Measurements from ENCODE around the gene BTG4.

The BTG4 gene

GRCh38 chr11:111520560-111520959 lies 8.4 kb upstream of the BTG4 start:
- Histone ChIP-seq H3K27me3 (replicated peaks; ENCODE audit: control insufficient read depth, insufficient read depth, low read length) (no peaks in the 10 kb centered on the region), H3K36me3 (ENCODE audit: control insufficient read depth, insufficient read depth, low read length) (no peaks in the 10 kb centered on the region), H3K4me3 (replicated peaks; ENCODE audit: low read depth, low read length) (no peak overlapping the region)
- no peak for DNase-seq (ENCODE audit: extremely low read depth, insufficient read length)
- TF ChIP-seq CTCF (IDR thresholded peaks at IDR 0.05; ENCODE audit: insufficient read depth, low read length, poor library complexity, severe bottlenecking) = no peak

DNA sequence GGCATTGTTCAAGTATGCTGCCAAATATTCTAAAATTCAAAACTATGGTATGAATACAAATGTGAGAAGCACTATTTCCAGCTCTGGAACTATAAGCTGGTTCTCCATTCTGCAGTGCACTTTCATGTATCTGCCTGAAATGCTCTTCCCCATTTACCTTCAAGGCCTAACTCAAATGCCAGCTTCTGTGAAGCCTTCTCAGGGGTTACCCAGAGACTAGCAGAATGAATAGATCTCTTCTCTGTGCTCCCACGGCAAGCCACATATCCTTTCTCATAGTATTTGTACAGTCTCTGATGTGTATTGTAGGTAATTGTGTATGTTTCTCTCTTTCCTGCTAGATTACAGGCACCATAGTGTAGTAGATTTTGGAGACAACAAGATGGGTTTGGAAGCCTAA lies 6.5 kb upstream of the BTG4 start:
- no peak for DNase-seq (ENCODE audit: extremely low read depth, insufficient read length)
- H3K36me3 ChIP-seq (ENCODE audit: control insufficient read depth, insufficient read depth, low read length) = no peaks in the 10 kb centered on the region
- no peaks in the 10 kb centered on the region for H3K27me3 ChIP-seq (replicated peaks; ENCODE audit: control insufficient read depth, insufficient read depth, low read length)
- no peak overlapping the region for H3K4me3 ChIP-seq (replicated peaks; ENCODE audit: low read depth, low read length)
- no peak for TF ChIP-seq CTCF (IDR thresholded peaks at IDR 0.05; ENCODE audit: insufficient read depth, low read length, poor library complexity, severe bottlenecking)

DNA sequence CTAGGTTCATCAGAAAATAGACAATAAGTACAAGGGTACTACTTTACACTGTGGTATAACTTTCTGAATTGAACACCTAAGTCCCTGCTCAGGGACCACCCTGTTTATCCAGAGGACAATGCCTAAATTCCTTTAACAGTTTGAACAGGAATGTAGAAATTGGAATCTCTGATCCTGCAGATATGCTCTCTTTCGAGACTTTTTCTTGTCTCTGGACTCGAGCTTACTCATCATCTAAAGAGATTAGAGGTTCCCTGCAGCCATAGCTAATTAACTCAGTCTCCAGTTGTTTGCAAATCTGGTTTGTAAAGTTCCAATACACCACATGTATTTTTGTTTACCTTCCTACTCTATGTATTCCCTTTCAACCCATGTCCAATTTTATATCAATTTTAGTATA lies 3.4 kb upstream of the BTG4 start:
- Histone ChIP-seq H3K36me3 (ENCODE audit: control insufficient read depth, insufficient read depth, low read length) (no peaks in the 10 kb centered on the region), H3K4me3 (replicated peaks; ENCODE audit: low read depth, low read length) (no peak overlapping the region), H3K27me3 (replicated peaks; ENCODE audit: control insufficient read depth, insufficient read depth, low read length) (peaks cover 4% of the 10 kb centered on the region; the same call in 1 of the 2 replicates)
- no peak for DNase-seq (ENCODE audit: extremely low read depth, insufficient read length)
- TF ChIP-seq CTCF (IDR thresholded peaks at IDR 0.05; ENCODE audit: insufficient read depth, low read length, poor library complexity, severe bottlenecking) = no peak

GRCh38 chr11:111514216-111515031 lies 2.2 kb upstream of the BTG4 start, which contains the start of gene HOATZ:
Gene HOATZ (plus strand): TSS chr11:111514778. CDS start chr11:111514785, 7 bp downstream.
- DNase-seq (ENCODE audit: extremely low read depth, insufficient read length) = no peak
- Histone ChIP-seq H3K27me3 (replicated peaks; ENCODE audit: control insufficient read depth, insufficient read depth, low read length) (peaks cover 4% of the 10 kb centered on the region; the same call in 1 of the 2 replicates), H3K36me3 (ENCODE audit: control insufficient read depth, insufficient read depth, low read length) (no peaks in the 10 kb centered on the region), H3K4me3 (replicated peaks; ENCODE audit: low read depth, low read length) (no peak within 1 kb of the TSS)
- no peak for TF ChIP-seq CTCF (IDR thresholded peaks at IDR 0.05; ENCODE audit: insufficient read depth, low read length, poor library complexity, severe bottlenecking)

- Histone ChIP-seq H3K27me3 (replicated peaks; ENCODE audit: control insufficient read depth, insufficient read depth, low read length) (peaks cover 4% of the 10 kb centered on the region; the same call in 1 of the 2 replicates), H3K4me3 (replicated peaks; ENCODE audit: low read depth, low read length) (no peak overlapping the region), H3K36me3 (ENCODE audit: control insufficient read depth, insufficient read depth, low read length) (no peaks in the 10 kb centered on the region)
- no peak for DNase-seq (ENCODE audit: extremely low read depth, insufficient read length)
- TF ChIP-seq CTCF (IDR thresholded peaks at IDR 0.05; ENCODE audit: insufficient read depth, low read length, poor library complexity, severe bottlenecking) = no peak
Measured at GRCh38 chr11:111513240-111513605, 1.0 kb upstream of the BTG4 start.

All from GM06990 (cell line).